Glutamatergic neuron (in vitro differentiated cells): Measurements from ENCODE around the gene DGKI. TPM values are rescaled to one million over a fixed set of nuclear protein-coding genes. Genes with fewer than 3 reads are reported as not detected.

ENCODE experiments used
- DNase-seq: peaks from one replicate; pipeline ENCODE4 v3.0.0; 2022
- H3K27ac Mint-ChIP-seq: one replicate; pipeline ENCODE4 v1.8.0; 2020; ENCODE audit warnings: mild to moderate bottlenecking, mixed read lengths, inconsistent platforms; ENCODE audit not compliant: unreplicated experiment
- H3K27me3 Mint-ChIP-seq: one replicate; pipeline ENCODE4 v1.8.0; 2020; ENCODE audit warnings: mild to moderate bottlenecking, moderate library complexity, mixed read lengths, inconsistent platforms; ENCODE audit not compliant: unreplicated experiment
- H3K36me3 Mint-ChIP-seq: one replicate; pipeline ENCODE4 v1.8.0; 2020; ENCODE audit warnings: mild to moderate bottlenecking, mixed read lengths, inconsistent platforms; ENCODE audit not compliant: unreplicated experiment
- H3K4me1 Mint-ChIP-seq: one replicate; pipeline ENCODE4 v1.8.0; 2020; ENCODE audit warnings: mild to moderate bottlenecking, low read depth, mixed read lengths, inconsistent platforms; ENCODE audit not compliant: unreplicated experiment
- H3K4me3 Mint-ChIP-seq: one replicate; pipeline ENCODE4 v1.8.0; 2020; ENCODE audit warnings: mild to moderate bottlenecking, mixed read lengths, inconsistent platforms; ENCODE audit not compliant: unreplicated experiment
- H3K9me3 Mint-ChIP-seq: one replicate; pipeline ENCODE4 v1.8.0; 2020; ENCODE audit warnings: mild to moderate bottlenecking, moderate library complexity, mixed read lengths, inconsistent platforms; ENCODE audit not compliant: unreplicated experiment
- CTCF ChIP-seq: fragments of 200-600 bp; sonication (generic); IDR thresholded peaks from one replicate; pipeline ENCODE4 v1.5.0; 2021; ENCODE audit not compliant: partially characterized antibody, unreplicated experiment
- total RNA-seq: library from RNA; stranded (reverse); fragmentation: NEBNext Ultra II Directional; extraction: Animal tissue kit (Norgen Biotek cat#: 25700); gene quantifications from one replicate; pipeline ENCODE4 v1.2.1, GENCODE V29; 2021; ENCODE audit not compliant: unreplicated experiment

Gene DGKI
- total RNA-seq, 1 donor from 2014 or later = 19.4 TPM

DNA sequence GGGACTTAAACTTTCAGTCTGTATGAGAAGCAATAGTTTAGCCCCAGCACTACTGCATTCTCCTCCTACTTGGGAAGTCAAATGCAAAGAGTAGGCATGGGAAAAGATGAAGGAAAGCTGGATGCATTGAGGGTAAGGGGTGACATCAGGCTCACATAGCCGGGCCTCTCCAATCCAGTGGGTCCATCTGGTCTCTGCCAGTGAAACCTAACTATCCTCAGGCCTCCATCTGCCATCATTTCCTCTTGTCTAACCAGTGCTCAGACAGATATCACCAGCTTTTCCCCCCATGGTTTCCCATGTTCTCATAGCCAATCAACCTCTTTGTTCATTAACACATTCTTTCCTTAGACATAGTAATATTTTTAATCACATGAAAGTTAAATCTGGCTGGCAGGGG is 118.3 kb downstream of the DGKI start:
- Mint-ChIP-seq H3K4me1 (peaks cover 4% of the 10 kb centered on the region), H3K27ac (no peak overlapping the region), H3K36me3 (no peaks in the 10 kb centered on the region), H3K4me3 (no peak overlapping the region), H3K27me3 (no peaks in the 10 kb centered on the region), H3K9me3 (no peaks in the 10 kb centered on the region)
- no peak for DNase-seq
- no peak for TF ChIP-seq CTCF

DNA sequence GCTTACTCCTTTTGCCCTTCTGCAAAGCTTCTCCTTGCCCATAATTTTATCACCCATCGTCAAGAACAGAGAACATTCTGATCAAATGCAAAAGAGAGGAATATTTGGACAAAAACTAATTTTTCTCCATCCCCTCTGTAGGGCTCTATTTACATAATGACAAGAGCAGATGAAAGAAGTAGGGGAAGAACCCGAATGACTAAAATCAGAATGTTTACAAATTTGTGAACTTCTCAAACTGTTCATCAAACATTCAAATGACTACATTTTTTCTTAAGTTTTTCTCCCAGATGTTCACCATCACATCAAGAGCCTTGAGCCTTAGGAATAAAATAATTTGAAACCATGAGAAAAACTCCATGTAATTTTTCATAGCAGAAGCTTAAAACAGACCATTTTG is 119.4 kb downstream of the DGKI start:
- Mint-ChIP-seq H3K4me1 (peaks cover 4% of the 10 kb centered on the region), H3K36me3 (no peaks in the 10 kb centered on the region), H3K27ac (no peak overlapping the region), H3K27me3 (no peaks in the 10 kb centered on the region), H3K4me3 (no peak overlapping the region), H3K9me3 (no peaks in the 10 kb centered on the region)
- DNase-seq = no peak
- no peak for TF ChIP-seq CTCF

GRCh38 chr7:137718355-137718754 is 128.4 kb downstream of the DGKI start:
- Mint-ChIP-seq H3K27ac (no peak overlapping the region), H3K9me3 (no peaks in the 10 kb centered on the region), H3K27me3 (no peaks in the 10 kb centered on the region), H3K4me1 (no peaks in the 10 kb centered on the region), H3K4me3 (no peak overlapping the region), H3K36me3 (no peaks in the 10 kb centered on the region)
- no peak for TF ChIP-seq CTCF
- no peak for DNase-seq

DNA sequence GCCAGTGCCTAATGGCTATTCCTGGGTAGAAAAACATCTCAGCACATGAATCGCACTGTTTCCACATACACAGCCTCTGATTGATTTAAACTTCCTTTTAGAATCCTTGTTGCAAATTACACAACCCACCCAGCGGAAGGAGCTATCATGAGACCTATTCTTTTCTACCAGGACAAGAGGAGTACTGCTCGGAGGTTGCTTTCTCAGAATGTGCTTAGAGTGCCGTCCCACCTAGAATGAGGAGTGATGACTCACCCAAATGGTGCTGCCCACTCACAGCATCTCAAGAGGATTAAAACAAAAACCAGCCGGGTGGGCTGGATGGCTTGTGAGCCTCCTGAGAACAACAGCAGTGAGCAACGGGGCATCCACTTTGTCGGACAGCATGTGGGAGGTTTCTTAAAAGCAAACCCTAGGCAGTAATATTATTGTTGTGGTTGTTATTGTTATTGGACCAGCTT is 128.9 kb downstream of the DGKI start:
- Mint-ChIP-seq H3K36me3 (no peaks in the 10 kb centered on the region), H3K27me3 (no peaks in the 10 kb centered on the region), H3K4me3 (no peak overlapping the region), H3K4me1 (no peaks in the 10 kb centered on the region), H3K27ac (no peak overlapping the region), H3K9me3 (no peaks in the 10 kb centered on the region)
- TF ChIP-seq CTCF = no peak
- DNase-seq = no peak

DNA sequence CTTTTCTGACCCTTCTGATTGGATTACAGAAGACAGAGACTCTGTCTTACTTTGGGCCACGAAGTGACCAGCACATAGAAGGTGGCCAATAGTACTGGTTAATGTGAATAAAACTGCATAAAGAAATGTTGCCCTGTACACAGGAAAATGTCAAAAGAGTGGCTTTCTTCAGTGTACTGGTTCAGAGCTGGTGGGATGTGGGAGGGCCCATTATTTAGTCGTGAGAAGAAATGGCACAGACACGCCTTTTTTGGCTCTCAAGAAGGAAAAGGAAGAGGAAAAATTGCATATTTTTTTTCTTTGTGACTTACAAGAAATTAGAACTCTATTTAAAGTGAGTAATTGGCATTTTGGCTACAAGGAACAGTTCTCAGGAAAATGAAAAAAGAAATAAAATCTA is 129.7 kb downstream of the DGKI start:
- H3K36me3 Mint-ChIP-seq = no peaks in the 10 kb centered on the region
- no peaks in the 10 kb centered on the region for H3K4me1 Mint-ChIP-seq
- H3K4me3 Mint-ChIP-seq = no peak overlapping the region
- no peak for TF ChIP-seq CTCF
- DNase-seq = no peak
- H3K27ac Mint-ChIP-seq = no peak overlapping the region
- no peaks in the 10 kb centered on the region for H3K9me3 Mint-ChIP-seq
- no peaks in the 10 kb centered on the region for H3K27me3 Mint-ChIP-seq
